Muscle layer of colon (tissue), 2 donors: Measurements from ENCODE around the gene SPTY2D1.
"Not testable (repeated sequence)": the region's sequence is repeated elsewhere in the genome, so short reads cannot be mapped to it uniquely, and the experiment has no call there.

Source experiments
- H3K27ac ChIP-seq: one replicate; pipeline ENCODE4 v1.7.0; 2013; ENCODE audit warnings: low read depth, mild to moderate bottlenecking, low read length, moderate library complexity
- H3K27me3 ChIP-seq, 2 donors: one replicate each; pipeline ENCODE4 v1.7.0; 2013; ENCODE audit warnings: low read length in 2 of 2, mild to moderate bottlenecking in 2 of 2; ENCODE audit not compliant: insufficient read depth in 2 of 2, control insufficient read depth in 1 of 2
- H3K36me3 ChIP-seq: one replicate; pipeline ENCODE4 v1.7.0; 2013; ENCODE audit warnings: mild to moderate bottlenecking, low read length; ENCODE audit not compliant: insufficient read depth
- H3K4me1 ChIP-seq: one replicate; pipeline ENCODE4 v1.7.0; 2013; ENCODE audit warnings: mild to moderate bottlenecking, low read length; ENCODE audit not compliant: insufficient read depth
- H3K4me3 ChIP-seq, 2 donors: one replicate each; pipeline ENCODE4 v1.7.0; 2013; ENCODE audit warnings: low read length in 2 of 2, low read depth in 1 of 2, mild to moderate bottlenecking in 1 of 2, moderate library complexity in 1 of 2
- H3K9ac ChIP-seq: one replicate; pipeline ENCODE4 v1.7.0; 2013; ENCODE audit warnings: low read length
- H3K9me3 ChIP-seq: one replicate; pipeline ENCODE4 v1.7.0; 2013; ENCODE audit warnings: mild to moderate bottlenecking, low read length
- donor health status: abdominal sarcoma.
- donor health status: Adenocarcinoma of cecum.

SPTY2D1 gene

DNA sequence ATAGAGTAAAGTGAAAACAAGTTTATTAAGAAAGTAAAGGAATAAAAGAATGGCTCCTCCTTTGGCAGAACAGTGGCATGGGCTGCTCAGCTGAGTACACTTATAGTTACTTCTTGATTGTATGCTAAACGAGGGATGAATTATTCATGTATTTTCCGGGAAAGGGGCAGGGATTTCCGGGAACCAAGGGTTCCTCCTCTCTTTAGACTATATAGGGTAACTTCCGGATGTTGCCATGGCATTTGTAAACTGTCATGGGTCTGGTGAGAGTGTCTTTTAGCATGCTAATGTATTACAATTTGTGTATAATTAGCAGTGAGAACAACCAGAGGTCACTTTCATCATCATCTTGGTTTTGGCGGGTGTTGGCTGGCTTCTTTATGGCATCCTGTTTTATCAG is 23.5 kb upstream of the SPTY2D1 start:
- Histone ChIP-seq H3K9me3 (no peaks in the 10 kb centered on the region), H3K4me3 (no peak overlapping the region), H3K36me3 (no peaks in the 10 kb centered on the region), H3K27ac (no peak overlapping the region), H3K9ac (no peak overlapping the region), H3K27me3 (peaks cover 0 to 6% of the 10 kb centered on the region in 2 donors), H3K4me1 (no peaks in the 10 kb centered on the region)

DNA sequence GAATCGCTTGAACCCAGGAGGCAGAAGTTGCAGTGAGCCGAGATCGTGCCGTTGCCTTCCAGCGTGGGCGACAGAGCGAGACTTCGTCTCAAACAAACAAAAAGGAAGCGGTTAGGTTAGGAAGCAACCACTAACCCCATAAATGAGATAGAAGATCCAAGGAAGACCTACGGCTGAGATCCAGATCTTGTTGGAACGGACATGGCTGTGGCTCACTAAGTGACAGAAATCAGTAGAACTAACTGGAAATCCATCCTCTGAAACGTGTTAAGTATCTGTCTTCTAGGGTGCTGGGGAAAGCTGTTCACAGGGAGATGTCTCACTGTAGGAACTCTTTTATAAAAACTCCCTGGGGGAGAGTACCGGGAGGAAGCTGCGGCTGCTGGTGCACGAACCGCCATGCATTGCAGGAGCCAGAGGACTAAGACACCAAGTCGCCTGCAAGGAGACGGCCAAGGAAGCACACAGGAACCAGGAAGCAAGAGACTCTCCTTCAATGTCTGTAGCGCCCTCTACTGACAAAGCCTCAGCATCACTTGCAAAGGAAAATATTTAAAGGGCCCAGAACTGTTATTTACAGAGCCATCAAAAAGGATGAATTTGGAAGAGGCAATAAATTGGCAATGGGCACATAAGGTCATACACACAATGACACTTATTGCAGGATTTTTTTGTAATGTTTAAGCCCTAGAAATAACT is 16.9 kb upstream of the SPTY2D1 start:
- H3K4me1 ChIP-seq, result no peaks in the 10 kb centered on the region
- no peak overlapping the region for H3K27ac ChIP-seq
- no peaks in the 10 kb centered on the region for H3K9me3 ChIP-seq
- no peaks in the 10 kb centered on the region for H3K36me3 ChIP-seq
- H3K27me3 ChIP-seq, result no peaks in the 10 kb centered on the region
- no peak overlapping the region for H3K9ac ChIP-seq
- no peak overlapping the region for H3K4me3 ChIP-seq

DNA sequence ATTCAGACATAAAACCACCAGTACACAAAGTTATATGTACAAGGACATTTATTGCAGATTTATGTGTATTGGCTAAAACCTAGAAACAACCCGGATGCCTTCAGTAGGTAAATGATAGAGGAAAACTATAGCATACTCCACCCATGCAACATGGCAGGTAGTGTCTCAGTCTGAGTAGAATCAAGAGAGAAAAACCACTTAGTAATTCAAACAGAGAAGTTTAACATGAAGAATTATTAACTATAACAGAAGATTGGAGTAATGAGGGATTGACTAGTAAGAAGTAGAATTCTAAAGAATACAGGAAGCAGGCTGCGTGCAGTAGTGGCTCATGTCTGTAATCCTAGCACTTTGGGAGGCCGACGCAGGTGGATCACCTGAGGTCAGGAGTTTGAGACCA is 16.2 kb upstream of the SPTY2D1 start:
- no peak overlapping the region for H3K4me3 ChIP-seq
- no peaks in the 10 kb centered on the region for H3K36me3 ChIP-seq
- no peaks in the 10 kb centered on the region for H3K4me1 ChIP-seq
- H3K9ac ChIP-seq, result no peak overlapping the region
- H3K9me3 ChIP-seq, result no peaks in the 10 kb centered on the region
- no peak overlapping the region for H3K27ac ChIP-seq
- H3K27me3 ChIP-seq, result no peaks in the 10 kb centered on the region

DNA sequence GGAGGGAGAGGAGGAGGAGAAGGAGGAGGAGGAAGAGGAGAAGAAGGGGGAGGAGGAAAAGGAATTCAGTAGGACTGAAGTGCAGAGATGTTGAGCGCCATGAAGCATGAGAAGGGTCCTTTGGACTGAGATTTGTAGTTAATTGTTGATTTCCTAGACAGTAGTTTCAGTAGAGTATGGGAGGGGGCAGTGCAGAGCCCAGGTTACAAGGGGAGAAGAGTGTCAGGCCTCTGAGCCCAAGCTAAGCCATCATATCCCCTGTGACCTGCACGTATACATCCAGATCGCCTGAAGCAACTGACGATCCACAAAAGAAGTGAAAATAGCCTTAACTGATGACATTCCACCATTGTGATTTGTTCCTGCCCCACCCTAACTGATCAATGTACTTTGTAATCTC is 8.9 kb upstream of the SPTY2D1 start:
- not testable (repeated sequence) for H3K27me3 ChIP-seq, H3K36me3 ChIP-seq, H3K27ac ChIP-seq, H3K9me3 ChIP-seq, H3K9ac ChIP-seq, H3K4me3 ChIP-seq, H3K4me1 ChIP-seq

DNA sequence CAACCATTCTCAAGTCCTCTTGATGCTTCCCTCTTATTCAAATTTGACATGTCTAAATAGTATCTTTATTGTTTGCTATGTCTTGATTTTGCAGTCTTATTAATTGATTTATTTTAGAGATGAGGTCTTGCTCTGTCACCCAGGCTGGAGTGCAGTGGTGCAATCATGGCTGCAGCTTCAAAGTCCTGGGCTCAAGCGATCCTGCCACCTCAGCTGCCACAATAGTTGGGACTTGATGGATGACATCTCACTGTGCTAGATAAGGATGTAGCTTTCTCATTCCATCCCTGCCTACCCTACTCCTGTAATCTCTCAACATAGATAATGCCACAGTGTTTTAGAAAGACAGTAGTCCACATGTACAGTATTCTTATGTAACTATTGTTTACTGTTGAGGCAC is 7.5 kb upstream of the SPTY2D1 start:
- H3K27me3 ChIP-seq, result no peaks in the 10 kb centered on the region

DNA sequence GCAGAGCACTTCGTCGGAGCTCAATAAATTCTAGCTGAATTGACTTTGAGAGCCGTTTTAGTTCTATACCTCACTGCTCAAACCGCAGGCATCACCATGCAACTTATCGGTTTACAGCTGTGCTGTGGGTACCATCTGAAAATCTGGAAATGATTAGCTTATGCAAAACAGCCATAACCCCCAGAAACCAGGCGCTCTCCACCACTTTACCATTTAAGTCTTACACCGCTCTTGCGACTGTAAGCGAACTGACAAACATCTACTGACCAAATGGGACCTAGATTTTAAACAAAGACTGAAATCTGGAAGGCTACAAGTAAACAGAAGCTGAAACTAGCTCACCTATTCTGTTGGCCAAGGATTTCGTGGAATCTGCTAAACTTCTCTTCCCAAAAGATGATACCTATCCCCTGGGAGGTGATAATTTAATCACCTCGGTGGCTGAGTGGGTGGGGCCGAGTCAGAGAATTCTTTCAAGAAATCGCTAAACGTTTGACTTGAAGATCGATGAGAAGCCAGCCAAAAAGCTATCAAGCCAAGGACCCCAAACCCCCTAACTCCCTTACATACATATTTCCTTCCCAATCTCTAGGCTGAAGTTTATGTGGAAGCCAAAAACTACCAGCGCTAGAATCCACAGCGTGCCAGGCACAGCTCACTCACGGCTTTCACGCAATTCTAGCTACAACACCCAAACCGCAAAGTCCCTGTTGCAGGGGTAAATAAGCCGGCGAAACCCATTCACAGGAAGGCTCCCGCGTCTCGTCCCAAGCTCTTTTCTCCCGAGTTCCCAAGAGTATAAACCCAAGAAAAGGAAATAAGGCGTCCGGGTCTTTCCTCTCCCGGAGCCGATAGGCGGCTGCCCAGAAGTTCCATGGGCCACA is 644 bp downstream of the SPTY2D1 start:
- Histone ChIP-seq H3K9ac (peak overlapping the region; percentile 88), H3K9me3 (no peaks in the 10 kb centered on the region), H3K4me1 (peaks cover 15% of the 10 kb centered on the region), H3K36me3 (no peaks in the 10 kb centered on the region), H3K4me3 (peak overlapping the region; percentile 69 to 97), H3K27ac (peak overlapping the region; percentile 71), H3K27me3 (no peaks in the 10 kb centered on the region)

More for the DNA sequence above, 7.5 kb upstream of the SPTY2D1 start:
- H3K27ac ChIP-seq, result no peak overlapping the region
- no peaks in the 10 kb centered on the region for H3K36me3 ChIP-seq
- no peak overlapping the region for H3K9ac ChIP-seq
- no peaks in the 10 kb centered on the region for H3K4me1 ChIP-seq
- H3K4me3 ChIP-seq, result no peak overlapping the region
- no peaks in the 10 kb centered on the region for H3K9me3 ChIP-seq

DNA sequence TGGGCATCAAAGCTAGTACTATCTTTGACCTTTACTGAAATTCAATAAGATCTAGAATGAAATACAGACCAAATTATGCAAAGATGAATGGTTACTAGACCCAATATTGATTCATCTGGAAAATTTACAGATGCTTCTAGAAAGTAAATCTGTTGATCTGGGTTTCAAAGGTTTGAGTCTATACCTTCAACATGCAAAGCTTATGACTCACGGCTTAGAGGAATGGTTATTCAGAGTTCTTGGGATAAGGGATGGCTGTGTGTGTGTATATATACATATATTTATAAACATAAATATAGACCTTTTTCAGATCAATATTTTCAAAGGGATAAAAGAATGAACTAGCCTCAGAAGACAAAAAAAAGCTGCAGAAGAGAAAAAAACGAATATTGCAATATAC is 1.3 kb downstream of the SPTY2D1 start:
- H3K27me3 ChIP-seq, result no peaks in the 10 kb centered on the region
- H3K36me3 ChIP-seq, result no peaks in the 10 kb centered on the region
- no peak overlapping the region for H3K4me3 ChIP-seq
- H3K9ac ChIP-seq, result no peak overlapping the region
- H3K9me3 ChIP-seq, result no peaks in the 10 kb centered on the region
- H3K27ac ChIP-seq, result no peak overlapping the region
- peaks cover 15% of the 10 kb centered on the region for H3K4me1 ChIP-seq

DNA sequence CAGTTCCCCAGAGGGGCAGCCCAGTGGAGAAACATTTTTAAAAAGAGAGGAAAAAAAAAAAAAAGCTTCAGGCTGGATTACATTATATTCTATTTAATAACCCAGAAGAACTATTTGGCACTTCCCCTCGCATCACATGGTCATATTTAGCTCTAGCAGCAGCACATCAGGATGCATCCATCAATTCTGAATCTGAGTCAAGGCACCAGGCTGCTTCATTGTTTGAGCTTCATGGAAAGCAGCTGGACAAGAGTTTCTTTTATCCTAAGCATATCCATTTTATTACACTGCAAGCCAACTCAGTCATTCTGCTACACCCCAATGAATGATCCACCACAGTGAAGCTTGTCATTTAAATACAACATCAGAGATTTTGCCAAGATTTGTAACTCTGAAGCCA is 10.0 kb downstream of the SPTY2D1 start:
- Histone ChIP-seq H3K27ac (no peak overlapping the region), H3K9me3 (no peaks in the 10 kb centered on the region), H3K4me3 (no peak overlapping the region), H3K9ac (no peak overlapping the region), H3K36me3 (no peaks in the 10 kb centered on the region), H3K27me3 (no peaks in the 10 kb centered on the region), H3K4me1 (peaks cover under 1% of the 10 kb centered on the region)

DNA sequence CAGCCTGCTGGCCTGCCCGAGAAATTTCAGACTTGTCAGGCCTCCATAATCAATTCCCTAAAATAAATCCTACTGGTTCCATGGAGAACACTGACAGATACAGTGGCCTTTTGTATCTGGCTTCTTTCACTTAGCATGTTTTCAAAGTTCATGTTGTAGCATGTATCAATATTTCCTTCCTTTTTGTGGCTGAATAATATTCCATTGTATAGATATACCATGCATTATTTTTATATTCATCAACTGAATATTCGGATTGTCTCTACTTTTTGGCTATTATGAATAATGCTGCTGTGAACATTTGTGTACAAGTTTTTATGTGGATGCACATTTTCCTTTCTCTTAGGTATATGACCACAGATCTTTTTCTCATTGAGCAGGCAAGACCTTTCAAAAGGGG is 10.4 kb downstream of the SPTY2D1 start:
- no peaks in the 10 kb centered on the region for H3K9me3 ChIP-seq
- no peaks in the 10 kb centered on the region for H3K27me3 ChIP-seq
- H3K9ac ChIP-seq, result no peak overlapping the region
- no peak overlapping the region for H3K27ac ChIP-seq
- H3K4me3 ChIP-seq, result no peak overlapping the region
- H3K4me1 ChIP-seq, result peaks cover 5% of the 10 kb centered on the region
- no peaks in the 10 kb centered on the region for H3K36me3 ChIP-seq

DNA sequence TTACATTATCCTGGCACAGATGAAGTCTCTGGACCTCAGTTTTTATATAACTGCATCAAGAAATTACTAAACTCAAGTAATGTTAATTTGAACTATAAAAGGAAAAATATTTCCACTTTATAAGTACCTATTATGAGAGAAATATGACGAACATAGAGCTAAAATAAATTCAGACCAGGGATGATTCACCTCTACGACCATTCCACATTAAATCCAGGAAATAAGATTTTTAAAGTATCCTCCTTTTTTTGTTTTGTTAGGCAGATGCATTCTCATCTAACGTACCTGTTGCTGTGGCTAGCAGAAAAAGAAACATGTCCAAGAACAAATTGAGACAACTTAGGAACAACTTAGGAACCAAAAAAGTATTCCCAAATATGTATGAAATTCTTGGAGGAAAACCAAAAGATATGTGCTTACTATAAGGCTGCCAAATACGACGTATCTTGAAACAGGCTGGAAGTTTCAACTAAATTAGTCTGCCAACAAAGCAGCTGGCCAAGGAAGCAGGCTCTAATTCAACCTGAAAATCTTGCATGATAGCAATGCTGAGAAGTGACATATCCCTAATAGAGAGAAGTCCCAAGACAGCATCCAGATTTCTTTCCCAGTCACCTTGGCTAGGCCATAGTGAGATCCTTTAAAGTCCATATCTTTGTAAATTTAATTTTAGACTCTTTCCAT is 15.7 kb downstream of the SPTY2D1 start:
- peaks cover 25% of the 10 kb centered on the region for H3K36me3 ChIP-seq
- H3K4me3 ChIP-seq, result no peak overlapping the region
- peaks cover 12% of the 10 kb centered on the region for H3K4me1 ChIP-seq
- no peaks in the 10 kb centered on the region for H3K9me3 ChIP-seq
- H3K27me3 ChIP-seq, result no peaks in the 10 kb centered on the region
- no peak overlapping the region for H3K9ac ChIP-seq
- no peak overlapping the region for H3K27ac ChIP-seq

DNA sequence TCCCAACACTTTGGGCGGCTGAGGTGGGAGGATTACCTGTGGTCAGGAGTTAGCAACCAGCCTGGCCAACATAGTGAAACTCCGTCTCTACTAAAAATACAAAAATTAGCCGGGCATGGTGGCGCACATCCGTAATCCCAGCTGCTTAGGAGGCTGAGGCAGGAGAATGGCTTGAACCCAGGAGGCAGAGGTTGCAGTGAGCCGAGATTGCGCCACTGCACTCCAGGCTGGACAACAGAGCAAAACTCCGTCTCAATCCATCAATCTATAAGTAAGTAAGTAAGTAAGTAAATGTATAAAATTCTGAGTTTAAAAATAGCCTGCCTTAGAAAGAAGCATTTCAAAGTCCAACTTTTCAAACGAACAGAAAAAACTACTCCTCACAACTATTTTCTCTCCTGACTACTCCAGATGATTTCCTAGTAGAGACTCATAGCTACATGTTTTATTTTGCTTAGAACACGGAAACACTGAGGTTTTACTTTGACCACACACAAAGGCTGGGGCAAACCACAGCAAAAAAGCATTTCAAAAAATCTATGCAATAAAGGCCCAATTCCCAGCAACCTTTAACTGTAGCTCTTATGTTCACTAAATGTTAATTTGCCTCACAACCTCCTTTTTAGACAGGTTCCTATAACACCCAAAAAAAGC is 16.3 kb downstream of the SPTY2D1 start:
- H3K27ac ChIP-seq, result no peak overlapping the region

More for the DNA sequence above, 16.3 kb downstream of the SPTY2D1 start:
- peaks cover 29% of the 10 kb centered on the region for H3K36me3 ChIP-seq
- no peaks in the 10 kb centered on the region for H3K9me3 ChIP-seq
- no peaks in the 10 kb centered on the region for H3K27me3 ChIP-seq
- no peak overlapping the region for H3K9ac ChIP-seq
- peaks cover 12% of the 10 kb centered on the region for H3K4me1 ChIP-seq
- H3K4me3 ChIP-seq, result no peak overlapping the region
